Activated CD4-positive, alpha-beta T cell treated with anti-CD3 and anti-CD28 coated beads, Interleukin-2, Interleukin-4, amounts not matched to agents 100 ng/mL and 50 ng/mL, durations not matched to agents 16 hours and 8 hours (primary cell): ENCODE results near the gene BCAR3.

Source experiments
- DNase-seq: peaks from one replicate; pipeline ENCODE4 v3.0.0-alpha.2; 2020; ENCODE audit warnings: low spot score

BCAR3 gene

GRCh38 chr1:93681101-93681988 lies at the start of gene BCAR3:
Gene BCAR3, minus strand, starts transcription at chr1:93681837. Its CDS starts 6,907 bp downstream, at chr1:93674930.
- DNase-seq, result peak; percentile 6

GRCh38 chr1:93730621-93731020 lies 49.0 kb upstream of the BCAR3 start:
- DNase-seq, result no peak

GRCh38 chr1:93729906-93730305 lies 48.3 kb upstream of the BCAR3 start:
- no peak for DNase-seq

- DNase-seq, result no peak
Measured at GRCh38 chr1:93729502-93729901, 47.9 kb upstream of the BCAR3 start.

GRCh38 chr1:93728480-93729131 lies 47.0 kb upstream of the BCAR3 start:
- no peak for DNase-seq

- no peak for DNase-seq
Measured at GRCh38 chr1:93723733-93724270, 42.2 kb upstream of the BCAR3 start.

GRCh38 chr1:93723110-93723509 lies 41.5 kb upstream of the BCAR3 start:
- DNase-seq, result no peak

- no peak for DNase-seq
Measured at GRCh38 chr1:93722081-93723031, 40.7 kb upstream of the BCAR3 start.

- no peak for DNase-seq
Measured at GRCh38 chr1:93720956-93721626, 39.5 kb upstream of the BCAR3 start.

- no peak for DNase-seq
Measured at GRCh38 chr1:93717640-93718039, 36.0 kb upstream of the BCAR3 start.

- DNase-seq, result peak; percentile 78
Measured at GRCh38 chr1:93716941-93717368, 35.3 kb upstream of the BCAR3 start.

GRCh38 chr1:93716163-93716562 lies 34.5 kb upstream of the BCAR3 start:
- DNase-seq, result no peak

GRCh38 chr1:93715529-93716126 lies 34.0 kb upstream of the BCAR3 start:
- peak; percentile 86 for DNase-seq

GRCh38 chr1:93714356-93714755 lies 32.7 kb upstream of the BCAR3 start:
- no peak for DNase-seq

- no peak for DNase-seq
Measured at GRCh38 chr1:93713341-93713740, 31.7 kb upstream of the BCAR3 start.

GRCh38 chr1:93712741-93713140 lies 31.1 kb upstream of the BCAR3 start:
- DNase-seq, result peak; percentile 16

- DNase-seq, result no peak
Measured at GRCh38 chr1:93710499-93711453, 29.1 kb upstream of the BCAR3 start.

GRCh38 chr1:93708734-93709481 lies 27.3 kb upstream of the BCAR3 start:
- peak; percentile 46 for DNase-seq

GRCh38 chr1:93707956-93708355 lies 26.3 kb upstream of the BCAR3 start:
- peak; percentile 65 for DNase-seq
